ENCODE measurements around the gene HDHD5.

Gene HDHD5

DNA sequence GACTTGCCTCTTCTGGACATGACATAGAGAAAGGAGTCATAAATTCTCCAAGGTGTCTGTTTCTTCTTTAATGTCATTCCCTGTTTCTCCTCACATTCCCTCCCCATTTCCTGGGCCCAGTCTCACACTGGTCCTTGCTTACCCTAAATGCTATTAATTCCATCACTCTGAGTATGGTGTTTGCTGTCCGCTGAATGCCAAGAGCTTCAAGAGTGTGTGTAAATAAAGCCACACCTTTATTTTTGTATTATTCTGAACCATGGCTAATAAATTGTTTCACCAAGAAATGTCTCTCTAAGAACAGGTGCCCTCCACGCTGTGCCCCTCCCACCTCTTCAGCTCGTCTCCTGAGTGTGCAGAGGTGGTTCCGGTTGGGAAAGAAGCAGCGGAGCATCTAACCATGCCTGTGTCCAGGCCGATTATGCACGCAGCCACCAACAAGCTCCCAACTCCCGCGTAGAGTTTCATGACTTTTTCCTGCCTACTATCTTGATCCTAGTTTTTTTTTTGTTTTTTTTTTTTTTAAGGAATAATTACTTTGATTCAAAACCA, 46.5 kb downstream of the HDHD5 start:
- no peak overlapping the region for H3K4me3 ChIP-seq (ENCODE audit: low read depth, low read length)
- no peak for DNase-seq (ENCODE audit: low read depth, low spot score)
- POLR2A ChIA-PET: no interaction called here
- CTCF ChIA-PET: interaction anchor here (1.1 kb wide), 1 partner anchor 17 kb away, joined by 4 read pairs; no protein-coding TSS in a partner anchor
- TF ChIP-seq, protein P1, sequence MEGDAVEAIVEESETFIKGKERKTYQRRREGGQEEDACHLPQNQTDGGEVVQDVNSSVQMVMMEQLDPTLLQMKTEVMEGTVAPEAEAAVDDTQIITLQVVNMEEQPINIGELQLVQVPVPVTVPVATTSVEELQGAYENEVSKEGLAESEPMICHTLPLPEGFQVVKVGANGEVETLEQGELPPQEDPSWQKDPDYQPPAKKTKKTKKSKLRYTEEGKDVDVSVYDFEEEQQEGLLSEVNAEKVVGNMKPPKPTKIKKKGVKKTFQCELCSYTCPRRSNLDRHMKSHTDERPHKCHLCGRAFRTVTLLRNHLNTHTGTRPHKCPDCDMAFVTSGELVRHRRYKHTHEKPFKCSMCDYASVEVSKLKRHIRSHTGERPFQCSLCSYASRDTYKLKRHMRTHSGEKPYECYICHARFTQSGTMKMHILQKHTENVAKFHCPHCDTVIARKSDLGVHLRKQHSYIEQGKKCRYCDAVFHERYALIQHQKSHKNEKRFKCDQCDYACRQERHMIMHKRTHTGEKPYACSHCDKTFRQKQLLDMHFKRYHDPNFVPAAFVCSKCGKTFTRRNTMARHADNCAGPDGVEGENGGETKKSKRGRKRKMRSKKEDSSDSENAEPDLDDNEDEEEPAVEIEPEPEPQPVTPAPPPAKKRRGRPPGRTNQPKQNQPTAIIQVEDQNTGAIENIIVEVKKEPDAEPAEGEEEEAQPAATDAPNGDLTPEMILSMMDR (IDR thresholded peaks at IDR 0.05; ENCODE audit: insufficient read depth, low read length, missing control alignments): no peak

DNA sequence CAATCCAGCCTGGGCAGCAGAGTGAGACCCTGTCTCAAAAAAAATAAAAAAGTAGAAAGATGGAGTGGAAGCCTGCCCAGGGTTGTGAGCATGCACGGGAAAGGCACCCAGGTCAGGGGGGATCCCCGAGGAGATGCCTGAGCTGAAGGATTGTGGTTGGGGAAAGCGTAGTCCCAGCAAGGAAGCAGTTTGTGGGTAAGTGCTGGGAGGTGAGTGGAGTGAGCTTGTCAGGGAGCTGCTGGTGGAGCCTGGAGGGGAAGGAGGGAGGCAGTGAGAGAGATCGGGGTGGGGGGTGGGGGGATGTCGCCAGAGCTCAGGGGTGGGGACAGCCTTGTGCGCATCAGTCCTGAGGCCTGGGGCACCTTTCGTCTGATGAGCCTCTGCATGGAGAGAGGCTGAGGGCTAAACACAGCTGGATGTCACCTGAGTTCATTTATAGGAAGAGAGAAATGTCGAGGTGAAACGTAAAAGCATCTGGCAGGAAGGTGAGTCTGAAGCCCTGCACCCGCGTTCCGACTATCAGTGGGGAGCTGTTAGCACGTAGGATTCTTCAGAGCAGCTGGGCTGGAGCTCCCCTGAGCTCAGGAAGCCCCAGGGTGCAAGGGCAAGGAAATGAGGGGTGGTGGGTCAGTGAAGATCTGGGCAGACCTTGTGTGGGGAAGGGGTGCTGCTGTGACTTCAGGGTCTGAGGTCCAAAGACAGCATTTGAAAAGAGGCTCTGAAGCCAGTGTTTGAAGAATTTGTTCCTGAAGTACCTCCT, 48.1 kb downstream of the HDHD5 start:
- TF ChIP-seq, protein P1 (IDR thresholded peaks at IDR 0.05; ENCODE audit: insufficient read depth, low read length, missing control alignments): no peak
- no peak overlapping the region for H3K4me3 ChIP-seq (ENCODE audit: low read depth, low read length)
- DNase-seq (ENCODE audit: low read depth, low spot score): no peak
- ChIA-PET CTCF (interaction anchor here (1.4 kb wide), 1 partner anchor 61 kb away, joined by 8 read pairs; no protein-coding TSS in a partner anchor), POLR2A (interaction anchor here (0.6 to 1.0 kb wide), 2 partner anchors 9 to 507 kb away, joined by 4 to 5 read pairs; no protein-coding TSS in a partner anchor)

DNA sequence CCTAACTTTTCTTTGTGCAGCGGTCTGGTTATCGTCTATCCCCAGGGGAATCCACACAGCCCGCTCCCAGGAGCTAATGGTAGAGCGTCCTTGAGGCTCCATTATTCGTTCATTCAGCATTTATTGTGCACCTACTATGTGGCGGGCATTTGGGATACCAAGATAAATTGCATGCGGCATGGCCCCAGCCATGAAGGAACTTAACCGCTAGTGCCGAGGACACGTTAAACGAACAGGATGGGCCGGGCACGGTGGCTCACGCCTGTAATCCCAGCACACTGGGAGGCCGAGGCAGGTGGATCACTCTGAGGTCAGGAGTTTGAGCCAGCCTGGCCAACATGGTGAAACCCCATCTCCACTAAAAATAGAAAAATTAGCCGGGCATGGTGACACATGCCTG, 49.1 kb downstream of the HDHD5 start:
- POLR2A ChIA-PET: no interaction called here
- DNase-seq (ENCODE audit: low read depth, low spot score): no peak
- TF ChIP-seq, protein P1 (IDR thresholded peaks at IDR 0.05; ENCODE audit: insufficient read depth, low read length, missing control alignments): no peak
- H3K4me3 ChIP-seq (ENCODE audit: low read depth, low read length): no peak overlapping the region
- CTCF ChIA-PET: interaction anchor here (1.5 kb wide), 1 partner anchor 52 kb away, joined by 4 read pairs; no protein-coding TSS in a partner anchor

GRCh38 chr22:17109113-17109865, 49.8 kb downstream of the HDHD5 start:
- H3K4me3 ChIP-seq (ENCODE audit: low read depth, low read length): no peak overlapping the region
- CTCF ChIA-PET: interaction anchor here (1.5 kb wide), 1 partner anchor 51 kb away, joined by 4 read pairs; no protein-coding TSS in a partner anchor
- no peak for DNase-seq (ENCODE audit: low read depth, low spot score)
- TF ChIP-seq, protein P1 (IDR thresholded peaks at IDR 0.05; ENCODE audit: insufficient read depth, low read length, missing control alignments): no peak
- POLR2A ChIA-PET: no interaction called here

- ChIA-PET CTCF (no interaction called here), POLR2A (no interaction called here)
- TF ChIP-seq, protein P1 (IDR thresholded peaks at IDR 0.05; ENCODE audit: insufficient read depth, low read length, missing control alignments): no peak
- no peak for DNase-seq (ENCODE audit: low read depth, low spot score)
- H3K4me3 ChIP-seq (ENCODE audit: low read depth, low read length): no peak overlapping the region
Observed at GRCh38 chr22:17108256-17109112, 50.6 kb downstream of the HDHD5 start.
